ENCODE data around the gene TMEM14C.
A peak's percentile ranks its signal among the peaks of the same experiment; 100 is the strongest.
"Not testable (repeated sequence)": the region's sequence is repeated elsewhere in the genome, so short reads cannot be mapped to it uniquely, and the experiment has no call there.

Gene TMEM14C

DNA sequence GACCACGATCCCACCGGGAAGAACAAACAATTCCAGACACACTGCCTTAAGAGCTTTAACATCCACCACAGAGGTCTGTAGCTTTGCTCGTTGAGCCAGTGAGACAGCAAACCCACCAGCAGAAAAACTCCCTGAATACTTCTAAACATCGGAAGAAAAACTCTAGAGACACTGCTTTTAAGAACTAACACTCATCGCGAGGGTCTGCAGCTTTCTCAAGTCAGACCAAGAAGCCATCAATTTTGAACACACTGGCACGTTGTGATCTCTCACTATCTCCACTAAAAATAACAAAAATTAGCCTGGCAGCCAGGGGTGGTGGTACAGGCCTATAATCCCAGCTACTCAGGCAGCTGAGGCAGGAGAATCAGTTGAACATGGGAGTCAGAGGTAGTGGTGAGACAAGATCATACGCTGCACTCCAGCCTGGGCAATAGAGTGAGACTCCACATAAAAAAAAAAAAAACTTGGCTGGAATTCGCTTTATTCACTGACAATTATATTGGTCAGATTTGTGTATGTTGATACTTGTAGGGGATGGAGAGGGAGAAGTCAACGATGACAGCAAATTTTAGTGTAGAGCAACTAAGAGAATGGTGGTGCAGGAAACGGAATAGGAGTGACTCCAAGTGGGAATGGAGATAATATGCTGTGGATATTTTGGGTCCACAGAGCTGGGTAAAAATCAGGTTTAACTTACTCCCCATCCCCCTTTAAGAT is 860 bp upstream of the TMEM14C start:
- no peak for DNase-seq

DNA sequence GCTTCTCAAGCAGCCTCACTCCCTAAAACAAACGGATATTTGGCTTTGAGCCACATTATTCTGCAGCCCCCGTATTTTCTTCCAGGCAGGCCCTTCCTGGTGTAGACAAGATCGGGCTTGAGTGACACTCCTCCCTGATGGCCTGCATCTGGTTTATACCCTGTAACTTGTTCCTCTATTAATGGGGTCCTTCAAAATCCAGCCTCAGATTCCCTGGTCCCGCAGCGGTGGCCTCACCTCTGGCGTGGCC is 375 bp upstream of the TMEM14C start:
- DNase-seq, result no peak

DNA sequence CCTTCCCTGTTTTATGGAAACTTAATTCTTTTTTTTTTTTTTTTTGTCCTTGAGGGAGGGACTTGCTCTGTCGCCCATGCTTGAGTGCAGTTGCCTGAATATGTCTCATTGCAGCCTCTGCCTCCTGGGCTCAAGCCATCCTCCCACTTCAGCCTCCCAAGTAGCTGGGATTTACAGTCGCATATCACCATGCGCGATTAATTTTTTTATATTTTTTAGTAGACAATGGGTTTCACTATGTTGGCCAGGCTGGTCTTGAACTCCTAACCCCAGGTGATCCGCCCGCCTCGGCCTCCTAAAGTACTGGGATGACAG is 654 bp downstream of the TMEM14C start:
- no peak for DNase-seq

DNA sequence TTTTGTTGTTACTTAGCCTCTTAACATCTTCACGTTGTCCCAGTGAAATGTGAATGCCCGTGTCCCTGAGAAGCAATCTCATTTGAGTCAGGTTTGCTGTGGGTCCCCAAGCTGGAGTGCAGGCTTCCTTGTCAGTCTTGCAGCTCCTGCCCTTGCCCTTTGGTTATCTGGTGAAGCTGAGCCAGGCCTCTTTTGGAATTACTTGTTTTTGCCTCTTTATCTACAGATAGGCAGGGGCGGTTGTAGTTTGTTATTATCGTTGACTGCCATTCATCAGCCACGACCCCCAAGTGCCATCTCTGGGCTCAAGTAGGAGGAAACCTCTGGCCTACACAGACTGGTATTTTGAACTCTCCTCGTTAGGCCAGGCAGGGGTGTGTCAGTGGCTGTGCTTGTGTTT is 2.2 kb downstream of the TMEM14C start:
- no peak for DNase-seq

DNA sequence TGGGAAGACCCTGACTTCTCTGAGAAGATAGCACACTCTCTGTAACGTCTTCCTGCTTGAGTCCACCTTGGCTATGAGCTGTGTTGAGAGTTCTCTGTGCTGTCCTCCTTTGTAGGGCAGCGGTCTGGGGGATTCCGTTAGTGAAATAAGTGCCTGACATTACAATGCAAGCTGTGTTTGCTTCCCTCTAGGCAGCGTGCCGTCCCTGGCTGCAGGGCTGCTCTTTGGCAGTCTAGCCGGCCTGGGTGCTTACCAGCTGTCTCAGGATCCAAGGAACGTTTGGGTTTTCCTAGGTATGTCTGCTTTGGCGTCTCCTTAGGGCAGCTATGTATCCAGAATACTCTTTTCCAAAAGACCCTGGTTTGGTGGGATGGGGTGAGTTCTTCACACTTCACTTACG is 2.8 kb downstream of the TMEM14C start:
- DNase-seq, result no peak

DNA sequence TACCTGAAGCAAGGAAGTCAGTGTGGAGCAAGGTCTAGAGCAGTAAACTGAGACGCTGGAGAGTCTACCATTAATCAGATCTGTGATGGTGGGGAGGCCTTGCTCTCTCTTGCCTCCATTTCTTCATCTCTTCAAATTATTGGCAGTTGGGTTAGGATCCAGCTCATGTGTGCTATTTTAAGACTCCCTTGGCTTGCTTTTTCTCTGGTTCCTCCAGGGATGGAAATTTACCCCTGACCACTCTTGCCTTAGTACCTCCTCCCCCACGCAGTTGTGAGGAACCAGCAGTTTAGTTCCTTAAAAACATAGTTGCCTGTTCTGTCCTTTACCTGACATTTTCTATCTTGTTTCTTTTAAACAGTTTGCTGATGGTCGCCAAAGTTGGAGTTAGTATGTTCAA is 7.4 kb downstream of the TMEM14C start:
- peak; percentile 78 for DNase-seq

DNA sequence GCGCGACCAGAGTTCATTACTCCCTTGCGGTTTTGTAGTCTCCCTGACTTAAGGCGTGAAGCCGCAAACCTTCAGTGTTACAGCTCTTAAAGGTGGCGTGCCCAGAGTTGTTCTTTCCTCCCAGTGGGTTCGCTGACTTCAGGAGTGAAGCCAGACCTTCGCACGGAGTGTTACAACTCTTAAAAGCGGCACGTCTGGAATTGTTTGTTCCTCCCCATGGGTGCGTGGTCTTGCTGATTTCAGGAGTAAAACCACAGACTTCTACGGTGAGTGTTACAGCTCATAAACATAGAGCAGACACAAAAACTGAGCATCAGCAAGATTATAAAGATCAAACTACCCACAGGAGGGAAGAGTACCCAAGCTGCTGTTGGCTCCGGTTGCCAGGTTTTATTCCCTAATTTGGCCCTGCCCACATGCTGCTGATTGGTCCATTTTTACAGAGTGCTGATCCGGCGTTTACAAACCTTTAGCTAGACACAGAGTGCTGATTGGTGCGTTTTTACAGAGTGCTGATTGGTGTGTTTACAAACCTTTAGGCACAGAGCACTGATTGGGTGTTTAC is 10.4 kb downstream of the TMEM14C start:
- no peak for DNase-seq

DNA sequence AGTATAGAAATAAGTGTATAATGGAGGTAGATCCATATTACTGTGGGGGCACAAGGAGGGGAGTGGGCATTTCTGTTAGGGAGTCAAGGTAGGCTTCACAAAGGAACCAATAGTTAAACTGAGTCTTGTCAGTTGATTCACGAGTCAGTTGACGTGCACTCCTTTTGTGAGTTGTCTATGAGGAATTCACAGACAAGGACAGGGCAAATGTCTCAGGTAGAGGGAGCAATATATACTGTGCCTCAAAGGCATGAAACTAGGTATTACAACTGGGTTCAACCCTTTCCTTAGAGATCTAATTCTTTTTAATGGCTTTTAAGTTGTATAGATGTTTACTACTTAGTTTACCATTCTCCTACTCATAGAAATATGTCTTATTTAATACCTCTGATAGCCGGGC is 11.0 kb downstream of the TMEM14C start:
- no peak for DNase-seq

DNA sequence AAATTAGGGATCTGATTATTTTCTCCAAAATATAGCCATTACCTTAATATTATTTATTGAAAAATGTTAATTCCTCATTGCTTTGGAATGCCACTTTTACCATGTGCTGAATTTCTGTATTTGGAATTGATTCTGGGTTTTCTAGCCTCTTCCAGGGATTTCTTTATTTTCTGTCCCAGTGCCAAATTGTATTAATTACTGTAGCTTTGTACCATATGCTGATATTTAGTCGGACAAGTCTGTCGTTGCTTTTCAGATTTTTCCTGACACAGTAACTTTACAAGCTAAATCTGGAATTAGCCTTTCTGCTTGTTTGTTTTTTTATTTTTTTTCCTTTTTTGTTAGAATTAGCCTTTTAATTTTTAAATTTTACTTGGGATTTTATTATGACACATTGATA is 13.9 kb downstream of the TMEM14C start:
- DNase-seq, result no peak

DNA sequence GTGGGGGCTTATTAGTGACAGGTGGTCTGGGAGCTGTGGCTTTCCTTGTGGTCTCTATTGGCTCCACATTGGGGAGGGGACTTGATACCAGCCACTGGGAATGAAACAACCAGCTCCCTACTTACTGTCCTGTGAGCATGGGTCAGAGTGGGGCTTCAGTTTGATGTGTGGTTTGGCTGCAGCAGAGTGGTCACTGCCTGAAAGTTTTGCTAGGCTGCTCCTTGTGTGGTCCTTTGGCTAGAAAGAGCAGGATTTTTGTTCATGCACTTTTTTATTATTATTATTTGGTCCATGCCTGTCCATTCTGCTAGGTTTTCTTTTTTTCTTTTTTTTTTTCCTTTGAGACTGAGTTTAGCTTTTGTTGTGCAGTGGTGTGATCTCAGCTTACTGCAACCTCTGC is 17.2 kb downstream of the TMEM14C start:
- no peak for DNase-seq

DNA sequence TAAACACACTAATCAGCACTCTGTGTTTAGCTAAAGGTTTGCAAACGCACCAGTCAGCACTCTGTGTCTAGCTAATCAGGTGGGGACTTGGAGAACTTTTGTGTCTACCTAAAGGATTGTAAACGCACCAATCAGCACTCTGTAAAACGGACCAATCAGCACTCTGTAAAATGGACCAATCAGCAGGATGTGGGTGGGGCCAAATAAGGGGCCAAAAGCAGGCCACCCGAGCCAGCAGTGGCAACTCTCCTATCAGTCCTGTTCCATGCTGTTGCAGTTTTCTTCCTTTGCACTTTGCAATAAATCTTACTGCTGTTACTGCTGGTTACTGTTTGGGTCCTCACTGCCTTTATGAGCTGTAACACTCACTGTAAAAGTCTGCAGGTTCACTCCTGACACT is 18.8 kb downstream of the TMEM14C start:
- DNase-seq, result not testable (repeated sequence)

DNA sequence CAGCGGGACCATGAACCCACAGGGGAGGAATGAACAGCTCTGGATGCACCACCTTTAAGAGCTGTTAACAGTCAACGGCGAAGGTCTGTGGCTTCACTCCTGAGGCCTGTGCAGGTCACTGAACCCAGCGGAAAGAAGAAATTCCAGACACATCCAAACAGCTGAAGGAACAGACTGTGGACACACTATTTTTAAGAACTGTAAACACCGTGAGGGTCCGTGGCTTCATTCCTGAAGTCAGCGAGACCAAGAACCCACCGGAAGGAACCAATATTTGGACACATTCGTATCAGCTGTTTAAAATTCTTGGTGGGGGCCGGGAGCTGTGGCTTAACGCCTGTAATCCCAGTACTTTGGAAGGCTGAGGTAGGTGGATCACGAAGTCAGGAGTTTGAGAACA is 19.4 kb downstream of the TMEM14C start:
- DNase-seq, result no peak

DNA sequence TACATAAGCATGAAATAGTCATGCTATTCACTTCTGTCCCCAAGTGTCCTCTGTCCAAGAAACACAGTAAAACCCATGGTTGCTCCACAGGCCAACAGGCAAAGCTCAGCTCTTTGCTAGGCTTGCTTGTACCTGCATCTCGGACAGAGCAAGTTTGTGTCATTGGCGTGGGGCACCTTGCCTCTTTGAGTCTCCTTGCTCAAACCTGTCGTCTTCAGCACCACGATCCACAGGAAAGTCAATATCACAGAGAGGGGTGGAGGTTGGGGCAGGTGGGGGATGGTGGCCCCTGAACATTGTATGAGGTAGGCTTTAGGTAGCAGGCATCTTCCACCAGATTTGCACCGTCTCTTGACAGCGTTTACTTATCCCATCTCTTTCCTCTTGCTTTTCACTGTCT is 20.6 kb downstream of the TMEM14C start:
- DNase-seq, result no peak

DNA sequence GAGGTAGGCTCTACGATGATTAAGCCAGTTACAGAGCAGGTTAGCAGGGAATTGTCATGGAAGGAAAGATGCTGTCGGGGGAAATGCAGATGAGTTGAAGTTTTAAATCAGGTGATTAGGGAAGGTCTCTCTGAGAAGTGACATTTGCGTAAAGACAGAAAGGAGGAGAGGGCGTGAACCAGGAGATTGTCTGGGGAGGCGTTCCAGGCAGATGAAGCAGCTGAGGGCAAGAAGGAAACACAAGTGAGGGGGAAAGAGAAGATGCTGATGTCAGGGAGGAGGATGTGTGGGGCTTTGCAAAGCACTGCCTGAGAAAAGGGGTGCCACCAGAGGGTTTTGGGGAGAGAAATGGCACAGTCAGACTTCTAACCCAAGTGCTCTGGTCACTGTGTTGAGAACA is 22.2 kb downstream of the TMEM14C start:
- DNase-seq, result no peak

DNA sequence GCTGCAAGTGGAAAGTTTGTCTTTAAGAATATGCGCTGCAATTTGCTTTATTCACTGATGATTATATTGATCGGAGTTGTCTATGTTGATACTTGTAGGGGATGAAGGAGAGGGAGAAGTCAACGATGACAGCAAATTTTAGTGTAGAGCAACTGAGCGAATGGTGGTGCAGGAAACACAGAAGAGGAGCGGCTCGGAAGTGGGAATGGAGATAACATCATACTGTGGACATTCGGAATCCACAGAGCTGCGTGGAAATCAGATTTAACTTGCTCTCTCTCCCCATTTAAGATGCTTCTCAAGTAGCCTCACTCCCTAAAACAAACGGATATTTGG is 24.0 kb downstream of the TMEM14C start:
- DNase-seq, result no peak

DNA sequence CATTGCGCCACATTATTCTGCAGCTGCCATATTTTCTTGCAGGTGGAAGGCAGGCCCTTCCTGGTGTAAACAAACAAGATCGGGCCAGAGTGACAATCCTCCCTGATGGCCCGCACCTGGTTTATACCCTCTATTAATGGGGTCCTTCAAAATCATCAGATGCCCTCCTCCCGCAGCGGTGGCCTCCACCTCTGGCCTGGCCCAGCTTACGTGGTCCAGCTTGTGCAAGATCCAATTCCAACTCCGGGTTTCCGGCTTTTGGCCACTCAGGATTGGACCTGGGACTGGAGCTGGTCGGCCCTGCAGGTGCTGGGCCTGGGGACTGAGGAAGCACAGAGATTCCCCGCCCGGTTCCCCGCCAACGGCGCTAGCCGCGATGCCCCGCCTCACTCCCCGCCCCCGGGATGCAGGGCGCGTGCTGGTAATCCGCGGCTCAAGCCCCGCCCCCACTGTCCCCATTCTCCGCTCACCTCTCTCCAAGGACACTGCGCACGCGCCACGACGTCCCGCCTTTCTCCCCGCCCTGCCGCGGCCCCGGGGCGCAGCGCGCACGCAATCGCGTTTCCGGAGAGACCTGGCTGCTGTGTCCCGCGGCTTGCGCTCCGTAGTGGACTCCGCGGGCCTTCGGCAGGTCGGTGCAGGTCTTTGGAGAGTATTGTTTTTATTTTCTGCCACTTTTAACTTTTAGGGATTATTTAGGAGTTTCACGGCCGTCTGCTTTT is 24.5 kb downstream of the TMEM14C start, which contains the start of gene TMEM14B:
TSS of gene TMEM14B (plus strand) at position 555 of the 722 bp plus-strand sequence. CDS start 1,441 bp downstream, outside the sequence.
- peak; percentile 95 for DNase-seq

DNA sequence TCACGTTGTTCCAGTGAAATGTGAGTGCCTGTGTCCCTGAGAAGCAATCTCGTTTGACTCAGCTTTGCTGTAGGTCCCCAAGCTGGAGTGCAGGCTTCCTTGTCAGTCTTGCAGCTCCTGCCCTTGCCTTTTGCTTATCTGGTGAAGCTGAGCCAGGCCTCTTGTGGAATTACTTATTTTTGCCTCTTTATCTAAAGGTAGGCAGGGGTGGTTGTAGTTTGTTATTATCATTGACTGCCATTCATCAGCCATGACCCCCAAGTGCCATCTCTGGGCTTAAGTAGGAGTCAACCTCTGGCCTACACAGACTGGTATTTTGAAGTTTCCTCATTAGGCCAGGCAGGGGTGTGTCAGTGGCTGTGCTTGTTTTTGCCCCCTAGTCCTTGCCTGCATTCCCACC is 26.9 kb downstream of the TMEM14C start:
- no peak for DNase-seq

DNA sequence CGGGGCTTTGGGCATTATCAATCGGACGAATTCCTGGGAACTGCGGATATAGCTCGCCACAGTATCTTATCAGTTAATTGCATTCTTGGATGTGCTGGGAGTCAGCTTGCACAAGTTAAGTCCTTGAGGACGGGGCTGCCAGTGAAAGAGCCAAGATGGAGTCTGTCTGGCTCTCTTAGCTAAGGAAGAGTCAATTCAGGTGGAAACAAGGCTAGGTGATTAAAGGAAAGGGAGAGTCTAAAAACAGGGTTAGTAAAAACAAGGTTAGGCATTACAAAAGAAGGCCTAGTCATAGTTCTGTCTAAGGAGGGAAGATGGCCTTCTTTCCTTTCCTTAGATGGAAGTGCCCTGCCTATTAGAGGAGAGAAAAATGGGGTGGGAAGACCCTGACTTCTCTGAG is 27.7 kb downstream of the TMEM14C start:
- not testable (repeated sequence) for DNase-seq

DNA sequence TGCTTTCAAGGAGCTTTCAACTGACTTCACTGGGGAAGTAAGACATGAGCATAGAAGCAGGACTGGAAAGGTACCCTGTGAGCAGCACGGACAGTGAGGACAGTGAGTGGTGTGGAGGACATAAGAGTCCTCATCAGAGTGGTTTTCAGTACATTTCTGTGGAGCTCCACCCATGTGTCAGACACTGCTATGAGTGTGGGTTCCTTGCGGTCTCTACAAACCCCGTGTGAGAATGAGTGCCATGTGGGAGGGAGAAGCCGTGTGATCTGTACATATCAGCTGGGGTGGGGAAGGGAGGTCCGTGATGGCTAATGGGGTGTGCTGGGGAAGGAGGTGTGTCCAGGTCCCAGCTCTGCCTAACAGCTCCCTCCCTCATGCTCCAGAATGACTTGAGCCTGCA is 28.9 kb downstream of the TMEM14C start:
- not testable (repeated sequence) for DNase-seq

DNA sequence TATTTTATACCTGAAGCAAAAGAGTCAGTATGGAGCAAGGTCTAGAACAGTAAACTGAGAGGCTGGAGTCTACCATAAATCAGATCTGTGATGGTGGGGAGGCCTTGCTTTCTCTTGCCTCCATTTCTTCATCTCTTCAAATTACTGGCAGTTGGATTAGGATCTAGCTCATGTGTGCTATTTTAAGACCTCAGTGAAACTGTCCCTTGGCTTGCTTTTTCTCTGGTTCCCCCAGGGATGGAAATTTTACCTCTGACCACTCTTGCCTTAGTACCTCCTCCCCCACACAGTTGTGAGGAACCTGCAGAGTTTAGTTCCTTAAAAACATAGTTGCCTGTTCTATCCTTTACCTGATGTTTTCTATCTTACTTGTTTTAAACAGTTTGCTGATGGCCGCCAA is 33.2 kb downstream of the TMEM14C start:
- DNase-seq, result no peak

DNA sequence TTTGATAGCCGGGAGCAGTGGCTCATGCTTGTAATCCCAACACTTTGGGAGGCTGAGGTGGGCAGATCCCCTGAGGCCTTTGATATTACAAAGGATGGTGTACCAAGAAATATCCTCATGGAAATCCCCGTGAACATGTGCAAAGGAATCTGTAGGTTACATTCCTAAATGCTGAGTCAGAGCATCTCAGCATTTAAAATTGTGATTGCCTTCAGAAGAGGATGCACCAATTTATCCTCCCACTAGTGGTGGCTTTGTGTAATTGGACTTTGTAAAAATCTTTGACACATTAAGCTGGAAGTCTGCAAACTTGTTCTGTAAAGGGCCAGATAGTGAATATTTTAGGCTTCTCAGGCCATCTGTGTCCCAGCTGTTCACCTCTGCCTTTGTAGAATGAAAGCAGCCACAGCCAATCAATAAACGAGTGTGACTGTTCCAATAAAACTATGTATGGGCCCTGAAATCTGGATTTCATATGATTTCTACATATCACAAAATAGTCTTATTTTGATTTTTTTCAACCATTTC is 36.5 kb downstream of the TMEM14C start:
- peak; percentile 32 for DNase-seq

DNA sequence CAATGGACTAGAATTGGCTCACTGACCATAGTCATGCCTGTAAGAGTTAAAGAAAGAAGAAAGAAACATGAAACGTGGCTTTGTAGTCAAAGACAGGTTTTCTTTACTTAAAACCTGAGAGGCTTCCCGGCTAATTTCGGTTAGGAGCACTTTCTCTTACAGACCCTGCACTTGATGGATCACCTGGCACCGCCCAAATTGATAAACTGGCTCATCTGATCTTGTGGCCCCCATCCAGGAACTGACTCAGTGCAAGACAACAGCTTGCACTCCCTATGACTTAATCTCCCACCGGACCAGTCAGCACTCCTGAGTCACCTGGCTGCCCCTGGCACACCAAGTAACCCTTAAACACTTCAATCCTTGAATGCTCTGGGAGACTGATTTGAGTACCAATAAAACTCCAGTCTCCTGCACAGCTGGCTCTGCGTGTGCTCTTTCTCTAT is 37.0 kb downstream of the TMEM14C start:
- DNase-seq, result no peak

DNA sequence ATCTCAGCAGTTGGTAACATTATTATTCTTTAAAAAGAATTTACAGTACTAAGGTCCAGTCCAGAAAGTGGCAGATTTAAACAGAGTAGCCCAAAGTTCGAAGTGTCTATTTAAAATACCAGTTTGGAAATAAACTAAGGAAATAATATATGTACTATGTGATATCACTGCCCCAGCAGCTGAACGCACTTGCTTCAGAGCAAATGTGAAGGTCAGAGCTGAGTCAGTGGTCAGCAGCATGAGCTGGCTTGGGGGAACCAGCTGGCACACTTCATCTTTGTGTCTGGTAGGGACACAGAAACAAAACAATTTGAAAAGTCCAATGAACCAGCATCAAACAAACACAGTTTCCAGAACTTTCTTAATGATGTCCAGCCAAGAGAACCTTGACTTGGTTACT is 40.1 kb downstream of the TMEM14C start:
- DNase-seq, result no peak

DNA sequence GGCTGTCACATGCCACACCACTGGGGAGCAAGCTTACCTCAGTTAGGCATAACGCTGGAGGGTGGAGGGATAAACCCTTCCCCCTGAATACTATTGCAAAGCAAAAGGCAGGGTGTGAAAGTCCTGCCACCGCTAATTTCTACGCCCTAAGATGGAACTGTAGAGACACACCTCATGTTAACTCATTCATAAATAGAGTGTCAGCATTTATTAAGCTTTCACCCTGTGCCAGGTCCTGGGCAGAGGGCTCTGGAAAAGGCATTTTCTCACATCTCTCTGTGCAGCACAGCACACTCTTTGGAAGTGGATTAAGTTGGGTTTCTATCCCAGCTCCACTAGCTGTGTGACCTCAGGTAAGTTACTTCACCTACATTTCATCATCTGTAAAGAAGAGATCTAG is 46.5 kb downstream of the TMEM14C start:
- DNase-seq, result no peak
